PFSK-1 (cell line): ENCODE measurements around the gene KRT39.

ENCODE experiments used
- REST ChIP-seq, 2 experiments: IDR thresholded peaks; 2 replicates each; pipeline versions ENCODE4 v1.6.1 to v1.8.0; 2011 to 2012; ENCODE audit warnings: low read depth in 2 of 2, low read length in 2 of 2, control low read depth in 1 of 2, inconsistent platforms in 1 of 2, mild to moderate bottlenecking in 1 of 2, moderate library complexity in 1 of 2; ENCODE audit not compliant: insufficient read depth in 1 of 2
- TAF1 ChIP-seq: IDR thresholded peaks from 2 replicates; pipeline ENCODE4 v1.6.1; 2012; ENCODE audit warnings: low read length, control low read depth, borderline replicate concordance; ENCODE audit not compliant: insufficient read depth

DNA sequence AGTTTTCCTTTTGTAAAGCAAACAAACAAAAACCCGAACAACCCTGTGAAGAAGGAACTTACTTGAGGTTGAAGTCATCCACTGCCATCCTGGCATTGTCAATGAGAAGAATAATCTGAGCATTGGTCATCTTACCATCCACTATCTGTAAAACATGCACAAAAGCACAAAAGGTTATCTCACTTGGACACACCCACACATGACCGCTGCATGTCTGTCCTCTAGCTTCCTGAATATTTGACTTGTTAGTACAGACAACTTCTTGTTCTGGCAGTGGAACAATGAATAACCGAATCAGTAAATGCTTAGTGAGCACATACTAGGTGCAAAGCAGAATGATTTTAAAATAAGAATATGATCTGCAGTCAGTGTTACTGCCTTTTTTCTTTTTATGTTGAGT lies 35.4 kb downstream of the KRT39 start:
- TF ChIP-seq REST (IDR thresholded peaks at IDR 0.05; ENCODE audit: insufficient read depth in 1 of 2, low read depth in 2 of 2, low read length in 2 of 2) (no peak), TAF1 (no peak)
